OCI-LY7 (cell line): ENCODE data around the gene GNB1. TPM values are rescaled to one million over a fixed set of nuclear protein-coding genes. Genes with fewer than 3 reads are reported as not detected.
"Not testable (repeated sequence)": the region's sequence is repeated elsewhere in the genome, so short reads cannot be mapped to it uniquely, and the experiment has no call there.

Experiments used
- BruUV-seq: library from RNA; stranded (reverse); fragments of 400-500 nt; replicated peaks from 2 replicates; lab custom pipeline; 2021; lab: Mats Ljungman, UMichigan
- CTCF ChIA-PET: fragments of 300-600 bp; sonication (Branson Sonifier 250); formaldehyde crosslinking; loops from one replicate; lab custom pipeline; 2022; ENCODE audit warnings: antibody characterized with exemption; ENCODE audit not compliant: unreplicated experiment; lab: Charles Lee
- POLR2A ChIA-PET: fragments of 300-600 bp; sonication (Branson Sonifier 250); formaldehyde crosslinking; loops from one replicate; lab custom pipeline; 2022; ENCODE audit warnings: antibody characterized with exemption; lab: Charles Lee
- DNase-seq: peaks from one replicate; pipeline ENCODE4 v3.0.0-alpha.2; 2015; ENCODE audit warnings: low spot score
- H2AFZ ChIP-seq: fragments of 200-600 bp; sonication (generic), shearing (Covaris generic); 2 replicates; pipeline ENCODE4 v1.6.1; 2014; ENCODE audit warnings: mild to moderate bottlenecking, antibody characterized with exemption, low read length, moderate library complexity
- H3K27ac ChIP-seq: fragments of 200-600 bp; sonication (generic); 2 replicates; pipeline ENCODE4 v1.5.1; 2014; ENCODE audit warnings: mixed run types, low read depth, mild to moderate bottlenecking, moderate library complexity, low read length, inconsistent platforms; ENCODE audit not compliant: poor library complexity, severe bottlenecking
- H3K36me3 ChIP-seq: fragments of 200-600 bp; sonication (generic); 2 replicates; pipeline ENCODE4 v1.6.1; 2014; ENCODE audit warnings: mild to moderate bottlenecking, antibody characterized with exemption, low read length, moderate library complexity, mixed read lengths; ENCODE audit not compliant: insufficient read depth
- H3K4me1 ChIP-seq: fragments of 200-600 bp; sonication (generic); 2 replicates; pipeline ENCODE4 v1.5.1; 2014; ENCODE audit warnings: mild to moderate bottlenecking, low read length; ENCODE audit not compliant: insufficient read depth, poor library complexity, severe bottlenecking
- H3K4me2 ChIP-seq: fragments of 200-600 bp; sonication (generic); 2 replicates; pipeline ENCODE4 v1.6.1; 2014; ENCODE audit warnings: mild to moderate bottlenecking, low read length
- H3K4me3 ChIP-seq: fragments of 200-600 bp; sonication (generic); 2 replicates; pipeline ENCODE4 v1.5.1; 2014; ENCODE audit warnings: mild to moderate bottlenecking, low read depth, low read length; ENCODE audit not compliant: poor library complexity, severe bottlenecking
- H3K79me2 ChIP-seq: fragments of 200-600 bp; sonication (generic); 2 replicates; pipeline ENCODE4 v1.6.1; 2016; ENCODE audit warnings: low read depth, mild to moderate bottlenecking, low read length, moderate library complexity, mixed read lengths; ENCODE audit not compliant: insufficient read depth
- H3K9me2 ChIP-seq: fragments of 200-600 bp; sonication (generic); 2 replicates; pipeline ENCODE4 v1.6.1; 2016; ENCODE audit warnings: mild to moderate bottlenecking, low read length, mixed read lengths; ENCODE audit not compliant: insufficient read depth
- H3K9me3 ChIP-seq: fragments of 200-600 bp; sonication (generic); 2 replicates; pipeline ENCODE4 v1.6.1; 2014; ENCODE audit warnings: mild to moderate bottlenecking, mixed run types, low read length, mixed read lengths
- H4K20me1 ChIP-seq: fragments of 200-600 bp; sonication (generic); 2 replicates; pipeline ENCODE4 v1.6.1; 2014; ENCODE audit warnings: mild to moderate bottlenecking, antibody characterized with exemption, low read length, moderate library complexity, mixed read lengths; ENCODE audit not compliant: insufficient read depth
- CTCF ChIP-seq: fragments of 200-600 bp; sonication (generic); conservative IDR thresholded peaks from 2 replicates; pipeline ENCODE4 v1.5.1; 2014; ENCODE audit warnings: mild to moderate bottlenecking, antibody characterized with exemption, low read length, moderate library complexity, mixed read lengths
- EZH2phosphoT487 ChIP-seq: fragments of 200-600 bp; sonication (generic); IDR thresholded peaks from 2 replicates; pipeline ENCODE4 v1.6.1; 2018; ENCODE audit warnings: low read depth, borderline replicate concordance, mild to moderate bottlenecking, mixed run types, antibody characterized with exemption, low read length, moderate library complexity, mixed read lengths
- intact Hi-C: fragments of 100-400 bp; cut with micrococcal nuclease; formaldehyde crosslinking; loops from one replicate; pipeline ENCODE4 v1.10.0; 2022; ENCODE audit not compliant: unreplicated experiment
- total RNA-seq, 2 experiments: library from RNA; depleted of rRNA in 1 of 2; stranded (reverse); fragments of >200 nt in 1 of 2; shearing (Covaris generic) in 1 of 2; gene quantifications; 2 replicates each; pipeline ENCODE4 v1.2.3, GENCODE V29; 2014 to 2022

Gene GNB1
- total RNA-seq, 2 experiments from 2014 or later = 101 to 502 TPM

DNA sequence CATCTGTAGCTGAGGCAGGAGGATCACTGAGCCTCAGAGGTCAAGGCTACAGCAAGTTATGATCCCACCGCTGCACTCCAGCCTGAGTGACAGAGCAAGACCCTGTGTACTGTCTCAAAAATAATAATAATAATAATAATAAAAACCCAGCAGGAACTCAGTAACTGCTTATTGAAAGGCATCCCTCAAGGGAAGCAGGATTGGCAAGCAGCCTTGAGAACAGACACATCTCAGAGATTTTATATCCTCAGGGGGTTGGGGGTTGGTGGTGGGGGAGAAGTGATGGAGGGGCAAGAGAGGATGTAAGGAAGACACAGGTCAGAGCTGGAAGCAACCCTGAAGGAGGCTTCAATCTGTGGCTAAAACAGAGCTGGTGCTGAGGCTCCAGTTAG, 29.6 kb downstream of the GNB1 start:
- H3K4me1 ChIP-seq = peaks cover 97% of the 10 kb centered on the region
- peak overlapping the region; percentile 49 for H3K27ac ChIP-seq
- H3K4me2 ChIP-seq = peak overlapping the region; percentile 40; the same call in 1 of the 2 replicates

GRCh38 chr1:1859970-1860697, 30.8 kb downstream of the GNB1 start:
- H3K4me3 ChIP-seq, BruUV-seq, intact Hi-C loops, H2AFZ ChIP-seq, DNase-seq, H3K9me3 ChIP-seq, H3K9me2 ChIP-seq, CTCF ChIA-PET: not testable (repeated sequence)
- peak overlapping the region; percentile 40; the same call in 1 of the 2 replicates for H3K4me2 ChIP-seq
- peaks cover 100% of the 10 kb centered on the region for H3K79me2 ChIP-seq
- peaks cover 94% of the 10 kb centered on the region for H3K4me1 ChIP-seq
- POLR2A ChIA-PET = interaction anchor here (0.7 kb wide), 1 partner anchor 41 kb away, joined by 5 read pairs; no protein-coding TSS in a partner anchor
- peak overlapping the region; percentile 49 for H3K27ac ChIP-seq
- peaks cover 66% of the 10 kb centered on the region for H3K36me3 ChIP-seq
- H4K20me1 ChIP-seq = peaks cover 29% of the 10 kb centered on the region

More for the DNA sequence above, 29.6 kb downstream of the GNB1 start:
- intact Hi-C loops = no loop called here
- H3K79me2 ChIP-seq = peaks cover 100% of the 10 kb centered on the region
- H2AFZ ChIP-seq = no peak overlapping the region
- H3K4me3 ChIP-seq = no peak overlapping the region
- no peaks in the 10 kb centered on the region for H3K9me2 ChIP-seq
- CTCF ChIA-PET = interaction anchor here (0.7 kb wide), 1 partner anchor 37 kb away, joined by 4 read pairs; no protein-coding TSS in a partner anchor
- POLR2A ChIA-PET = interaction anchor here (0.8 to 1.1 kb wide), 2 partner anchors 8 to 44 kb away, joined by 3 read pairs; no protein-coding TSS in a partner anchor
- H4K20me1 ChIP-seq = peaks cover 26% of the 10 kb centered on the region; the same call in 1 of the 2 replicates
- no TSS peak for BruUV-seq
- no peak for TF ChIP-seq EZH2phosphoT487
- no peak for TF ChIP-seq CTCF
- DNase-seq = no peak
- H3K36me3 ChIP-seq = peaks cover 71% of the 10 kb centered on the region
- no peaks in the 10 kb centered on the region for H3K9me3 ChIP-seq

DNA sequence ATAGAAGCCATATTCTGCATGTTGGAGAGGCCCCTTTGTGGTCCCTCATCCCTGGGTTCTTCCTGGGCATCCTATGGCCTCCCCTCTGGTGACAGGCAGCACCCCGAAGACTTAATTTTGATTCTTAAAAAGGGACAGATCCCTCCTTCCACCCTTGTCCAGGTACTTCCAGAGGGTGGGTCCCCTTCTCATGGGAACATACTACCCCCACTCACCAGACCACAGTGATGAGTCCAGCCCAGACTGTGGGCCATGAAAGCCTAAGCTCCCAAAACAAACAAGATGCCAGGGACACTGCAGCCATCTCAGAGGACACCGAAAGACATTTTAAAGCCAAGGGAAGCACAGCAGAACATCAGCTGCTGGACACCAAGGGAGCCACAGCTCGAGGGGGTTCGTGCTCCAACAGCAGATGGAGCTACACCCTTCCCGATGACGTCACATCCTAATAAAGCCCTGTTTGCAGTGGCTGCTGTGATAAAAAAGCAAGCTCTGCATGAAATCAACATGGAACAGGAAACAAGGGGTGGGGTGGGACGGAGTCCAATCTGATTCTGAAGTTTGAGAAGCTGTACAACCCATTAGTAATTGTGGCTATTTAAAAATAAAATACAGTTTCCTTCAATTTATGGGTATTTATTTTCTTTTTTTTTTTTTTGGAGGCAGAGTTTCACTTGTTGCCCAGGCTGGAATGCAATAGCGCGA, 32.4 kb downstream of the GNB1 start:
- peaks cover 30% of the 10 kb centered on the region; the same call in 1 of the 2 replicates for H4K20me1 ChIP-seq
- H3K36me3 ChIP-seq = peaks cover 68% of the 10 kb centered on the region
- intact Hi-C loops = no loop called here
- no peaks in the 10 kb centered on the region for H3K9me2 ChIP-seq
- 0 out of 2 replicates have a peak, but pooled peaks have one; percentile 18 for TF ChIP-seq CTCF
- TF ChIP-seq EZH2phosphoT487 = no peak
- BruUV-seq = no TSS peak
- no peaks in the 10 kb centered on the region for H3K9me3 ChIP-seq
- CTCF ChIA-PET = interaction anchor here (0.6 kb wide), 1 partner anchor 116 kb away, joined by 3 read pairs; no protein-coding TSS in a partner anchor
- H3K4me3 ChIP-seq = no peak overlapping the region
- H3K4me1 ChIP-seq = peaks cover 78% of the 10 kb centered on the region
- H3K79me2 ChIP-seq = peaks cover 100% of the 10 kb centered on the region
- no peak for DNase-seq
- peak overlapping the region; percentile 35 for H3K4me2 ChIP-seq
- POLR2A ChIA-PET = interaction anchor here (0.5 to 1.3 kb wide), 3 partner anchors 9 to 41 kb away, joined by 3 to 4 read pairs (median 3); no protein-coding TSS in a partner anchor
- no peak overlapping the region for H2AFZ ChIP-seq
- H3K27ac ChIP-seq = peak overlapping the region; percentile 44
